ENCODE results near the gene RAC2. TPM values are rescaled to one million over a fixed set of nuclear protein-coding genes. Genes with fewer than 3 reads are reported as not detected.
A peak's percentile ranks its signal among the peaks of the same experiment; 100 is the strongest.

Gene RAC2
- total and polyA plus RNA-seq, 2 of the 8 experiments (the other 6 are each of a cell fraction or from before 2014, with no cell fraction given), result 2.3 to 4.3 TPM

GRCh38 chr22:37187891-37188761, 55.9 kb downstream of the RAC2 start, which contains the start of gene C1QTNF6 (continued):
- TF ChIP-seq RBBP5 (IDR thresholded peaks at IDR 0.05; ENCODE audit: borderline replicate concordance, low read depth, low read length) (no peak; the same call in 1 of the 2 replicates), CBX5 (IDR thresholded peaks at IDR 0.05; ENCODE audit: low read depth, low read length) (no peak), EP300 (IDR thresholded peaks at IDR 0.05; ENCODE audit: borderline replicate concordance in 1 of 2, low read depth in 2 of 2, low read length in 2 of 2) (0 out of 3 replicates have a peak, but pooled peaks of 1 of the 2 experiments have one; percentile 19), ZNF274 (IDR thresholded peaks at IDR 0.05; ENCODE audit: borderline replicate concordance, extremely low read depth, low read length) (no peak)
